ENCODE measurements around the gene PASK. TPM values are rescaled to one million over a fixed set of nuclear protein-coding genes. Genes with fewer than 3 reads are reported as not detected.
A peak's percentile ranks its signal among the peaks of the same experiment; 100 is the strongest.

The PASK gene
- total and polyA plus RNA-seq, 9 of the 15 experiments (the other 6 are each of a cell fraction or from before 2014, with no cell fraction given), result 1.5 to 30.3 (median 9.9) TPM

DNA sequence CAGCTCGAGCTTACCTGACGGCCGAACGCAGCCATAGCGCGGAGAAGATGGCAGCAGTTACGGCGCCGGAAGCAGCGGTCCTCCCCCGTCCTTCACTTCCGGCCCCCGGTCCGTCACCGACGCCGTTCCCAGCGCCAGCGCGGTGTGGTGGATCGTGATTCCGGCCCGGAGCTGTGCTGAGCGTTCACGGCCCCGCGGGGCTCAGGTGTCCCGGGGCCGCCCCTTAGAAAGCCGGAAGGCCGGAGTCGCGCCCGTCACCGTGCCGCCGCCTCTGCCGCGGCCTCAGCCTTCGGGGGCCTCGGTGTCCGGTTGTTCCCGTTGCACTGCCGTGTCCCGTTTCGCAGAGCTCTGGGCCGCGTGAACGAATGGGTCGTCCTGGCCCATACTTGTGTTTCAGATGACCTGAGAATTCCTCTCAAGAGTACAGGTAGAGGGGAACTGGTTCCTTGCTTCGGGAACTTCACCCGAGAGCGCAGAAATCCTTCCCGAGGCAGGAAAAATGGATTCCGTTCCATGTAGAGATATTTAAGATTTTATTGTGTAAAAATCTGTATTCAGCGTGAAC, 47.0 kb downstream of the PASK start, which contains the start of gene MTERF4 (continued):
- TF ChIP-seq, protein P1, sequence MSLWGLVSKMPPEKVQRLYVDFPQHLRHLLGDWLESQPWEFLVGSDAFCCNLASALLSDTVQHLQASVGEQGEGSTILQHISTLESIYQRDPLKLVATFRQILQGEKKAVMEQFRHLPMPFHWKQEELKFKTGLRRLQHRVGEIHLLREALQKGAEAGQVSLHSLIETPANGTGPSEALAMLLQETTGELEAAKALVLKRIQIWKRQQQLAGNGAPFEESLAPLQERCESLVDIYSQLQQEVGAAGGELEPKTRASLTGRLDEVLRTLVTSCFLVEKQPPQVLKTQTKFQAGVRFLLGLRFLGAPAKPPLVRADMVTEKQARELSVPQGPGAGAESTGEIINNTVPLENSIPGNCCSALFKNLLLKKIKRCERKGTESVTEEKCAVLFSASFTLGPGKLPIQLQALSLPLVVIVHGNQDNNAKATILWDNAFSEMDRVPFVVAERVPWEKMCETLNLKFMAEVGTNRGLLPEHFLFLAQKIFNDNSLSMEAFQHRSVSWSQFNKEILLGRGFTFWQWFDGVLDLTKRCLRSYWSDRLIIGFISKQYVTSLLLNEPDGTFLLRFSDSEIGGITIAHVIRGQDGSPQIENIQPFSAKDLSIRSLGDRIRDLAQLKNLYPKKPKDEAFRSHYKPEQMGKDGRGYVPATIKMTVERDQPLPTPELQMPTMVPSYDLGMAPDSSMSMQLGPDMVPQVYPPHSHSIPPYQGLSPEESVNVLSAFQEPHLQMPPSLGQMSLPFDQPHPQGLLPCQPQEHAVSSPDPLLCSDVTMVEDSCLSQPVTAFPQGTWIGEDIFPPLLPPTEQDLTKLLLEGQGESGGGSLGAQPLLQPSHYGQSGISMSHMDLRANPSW (CRISPR knock-in tag; IDR thresholded peaks at IDR 0.05), result peak; percentile 64; the same call in 1 of the 2 replicates
- TF ChIP-seq NCOA2 (IDR thresholded peaks at IDR 0.05; ENCODE audit: partially characterized antibody in 2 of 2), result no peak
- TF ChIP-seq ARID1B (IDR thresholded peaks at IDR 0.05), result no peak
- TF ChIP-seq, protein P2, sequence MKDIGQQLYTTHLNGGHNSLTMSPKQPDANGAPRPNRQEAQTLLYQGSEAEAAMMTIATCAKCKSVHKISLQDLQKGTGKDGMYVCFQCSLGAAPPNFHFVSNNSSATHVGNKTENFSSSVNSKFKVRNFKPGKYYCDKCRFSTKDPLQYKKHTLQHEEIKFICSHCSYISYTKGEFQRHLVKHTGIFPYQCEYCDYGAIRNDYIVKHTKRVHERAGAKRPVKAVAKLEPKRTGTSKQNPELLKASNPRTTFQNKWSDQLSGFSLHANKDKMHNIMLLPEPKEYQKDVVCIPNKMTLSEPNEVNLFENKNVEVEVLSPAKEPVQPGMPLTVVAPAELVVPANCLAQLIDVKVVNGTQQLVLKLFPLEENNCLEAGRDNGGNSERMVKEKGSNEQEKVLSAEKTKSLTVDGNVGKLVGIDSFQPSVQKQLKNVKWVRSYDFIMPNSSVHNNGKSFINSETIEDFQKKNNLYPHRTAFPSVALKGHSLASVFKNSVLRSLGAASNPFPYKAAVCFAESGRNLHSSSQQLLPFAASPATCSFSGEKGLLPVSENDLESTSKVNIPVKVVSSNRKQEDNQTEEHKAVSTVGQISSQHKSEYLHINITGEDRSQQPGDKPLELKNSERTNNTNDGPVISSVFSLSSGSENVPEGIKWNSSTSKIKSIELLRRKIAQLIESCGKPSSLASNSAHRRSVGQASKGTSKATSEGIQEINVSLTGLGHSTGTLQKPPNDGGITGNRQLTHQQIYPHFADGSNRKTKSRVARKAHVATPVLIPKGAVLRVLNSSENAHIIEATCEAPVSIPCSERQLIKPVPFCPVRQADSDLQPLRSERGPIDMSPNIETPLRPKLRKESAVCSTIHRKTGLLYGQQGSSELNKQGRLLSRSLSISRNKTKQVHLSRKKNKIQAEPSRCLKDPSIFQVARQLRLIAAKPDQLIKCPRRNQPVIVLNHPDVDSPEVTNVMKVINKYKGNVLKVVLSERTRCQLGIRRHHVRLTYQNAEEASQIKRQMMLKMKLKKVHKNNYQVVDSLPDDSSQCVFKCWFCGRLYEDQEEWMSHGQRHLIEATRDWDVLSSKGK (CRISPR knock-in tag; IDR thresholded peaks at IDR 0.05), result no peak
- TF ChIP-seq, protein P3, sequence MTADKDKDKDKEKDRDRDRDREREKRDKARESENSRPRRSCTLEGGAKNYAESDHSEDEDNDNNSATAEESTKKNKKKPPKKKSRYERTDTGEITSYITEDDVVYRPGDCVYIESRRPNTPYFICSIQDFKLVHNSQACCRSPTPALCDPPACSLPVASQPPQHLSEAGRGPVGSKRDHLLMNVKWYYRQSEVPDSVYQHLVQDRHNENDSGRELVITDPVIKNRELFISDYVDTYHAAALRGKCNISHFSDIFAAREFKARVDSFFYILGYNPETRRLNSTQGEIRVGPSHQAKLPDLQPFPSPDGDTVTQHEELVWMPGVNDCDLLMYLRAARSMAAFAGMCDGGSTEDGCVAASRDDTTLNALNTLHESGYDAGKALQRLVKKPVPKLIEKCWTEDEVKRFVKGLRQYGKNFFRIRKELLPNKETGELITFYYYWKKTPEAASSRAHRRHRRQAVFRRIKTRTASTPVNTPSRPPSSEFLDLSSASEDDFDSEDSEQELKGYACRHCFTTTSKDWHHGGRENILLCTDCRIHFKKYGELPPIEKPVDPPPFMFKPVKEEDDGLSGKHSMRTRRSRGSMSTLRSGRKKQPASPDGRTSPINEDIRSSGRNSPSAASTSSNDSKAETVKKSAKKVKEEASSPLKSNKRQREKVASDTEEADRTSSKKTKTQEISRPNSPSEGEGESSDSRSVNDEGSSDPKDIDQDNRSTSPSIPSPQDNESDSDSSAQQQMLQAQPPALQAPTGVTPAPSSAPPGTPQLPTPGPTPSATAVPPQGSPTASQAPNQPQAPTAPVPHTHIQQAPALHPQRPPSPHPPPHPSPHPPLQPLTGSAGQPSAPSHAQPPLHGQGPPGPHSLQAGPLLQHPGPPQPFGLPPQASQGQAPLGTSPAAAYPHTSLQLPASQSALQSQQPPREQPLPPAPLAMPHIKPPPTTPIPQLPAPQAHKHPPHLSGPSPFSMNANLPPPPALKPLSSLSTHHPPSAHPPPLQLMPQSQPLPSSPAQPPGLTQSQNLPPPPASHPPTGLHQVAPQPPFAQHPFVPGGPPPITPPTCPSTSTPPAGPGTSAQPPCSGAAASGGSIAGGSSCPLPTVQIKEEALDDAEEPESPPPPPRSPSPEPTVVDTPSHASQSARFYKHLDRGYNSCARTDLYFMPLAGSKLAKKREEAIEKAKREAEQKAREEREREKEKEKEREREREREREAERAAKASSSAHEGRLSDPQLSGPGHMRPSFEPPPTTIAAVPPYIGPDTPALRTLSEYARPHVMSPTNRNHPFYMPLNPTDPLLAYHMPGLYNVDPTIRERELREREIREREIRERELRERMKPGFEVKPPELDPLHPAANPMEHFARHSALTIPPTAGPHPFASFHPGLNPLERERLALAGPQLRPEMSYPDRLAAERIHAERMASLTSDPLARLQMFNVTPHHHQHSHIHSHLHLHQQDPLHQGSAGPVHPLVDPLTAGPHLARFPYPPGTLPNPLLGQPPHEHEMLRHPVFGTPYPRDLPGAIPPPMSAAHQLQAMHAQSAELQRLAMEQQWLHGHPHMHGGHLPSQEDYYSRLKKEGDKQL (CRISPR knock-in tag; IDR thresholded peaks at IDR 0.05; ENCODE audit: borderline replicate concordance), result no peak
- TF ChIP-seq MCM7 (IDR thresholded peaks at IDR 0.05), result no peak
- TF ChIP-seq, protein P4, sequence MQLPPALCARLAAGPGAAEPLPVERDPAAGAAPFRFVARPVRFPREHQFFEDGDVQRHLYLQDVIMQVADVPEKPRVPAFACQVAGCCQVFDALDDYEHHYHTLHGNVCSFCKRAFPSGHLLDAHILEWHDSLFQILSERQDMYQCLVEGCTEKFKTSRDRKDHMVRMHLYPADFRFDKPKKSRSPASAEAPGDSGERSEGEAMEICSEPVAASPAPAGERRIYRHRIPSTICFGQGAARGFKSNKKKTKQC (CRISPR knock-in tag; IDR thresholded peaks at IDR 0.05), result peak; percentile 88
- no peak for TF ChIP-seq ZNF212 (CRISPR knock-in tag; IDR thresholded peaks at IDR 0.05)
- TF ChIP-seq, protein P5, sequence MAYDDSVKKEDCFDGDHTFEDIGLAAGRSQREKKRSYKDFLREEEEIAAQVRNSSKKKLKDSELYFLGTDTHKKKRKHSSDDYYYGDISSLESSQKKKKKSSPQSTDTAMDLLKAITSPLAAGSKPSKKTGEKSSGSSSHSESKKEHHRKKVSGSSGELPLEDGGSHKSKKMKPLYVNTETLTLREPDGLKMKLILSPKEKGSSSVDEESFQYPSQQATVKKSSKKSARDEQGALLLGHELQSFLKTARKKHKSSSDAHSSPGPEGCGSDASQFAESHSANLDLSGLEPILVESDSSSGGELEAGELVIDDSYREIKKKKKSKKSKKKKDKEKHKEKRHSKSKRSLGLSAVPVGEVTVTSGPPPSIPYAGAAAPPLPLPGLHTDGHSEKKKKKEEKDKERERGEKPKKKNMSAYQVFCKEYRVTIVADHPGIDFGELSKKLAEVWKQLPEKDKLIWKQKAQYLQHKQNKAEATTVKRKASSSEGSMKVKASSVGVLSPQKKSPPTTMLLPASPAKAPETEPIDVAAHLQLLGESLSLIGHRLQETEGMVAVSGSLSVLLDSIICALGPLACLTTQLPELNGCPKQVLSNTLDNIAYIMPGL (CRISPR knock-in tag; IDR thresholded peaks at IDR 0.05), result peak; percentile 77; the same call in 1 of the 2 replicates
- TF ChIP-seq E2F3 (CRISPR knock-in tag; IDR thresholded peaks at IDR 0.05), result no peak
- no peak for TF ChIP-seq HNRNPLL (IDR thresholded peaks at IDR 0.05; ENCODE audit: low read depth, low read length, poor library complexity, severe bottlenecking)
- TF ChIP-seq ETV5 (CRISPR knock-in tag; IDR thresholded peaks at IDR 0.05; ENCODE audit: low read depth), result peak; percentile 93
- no peak for TF ChIP-seq PTTG1 (tag; IDR thresholded peaks at IDR 0.05; ENCODE audit: low read depth)
